Posterior vena cava (tissue), 2 donors: Measurements from ENCODE around the gene CNTNAP2. TPM values are rescaled to one million over a fixed set of nuclear protein-coding genes. Genes with fewer than 3 reads are reported as not detected.

ENCODE experiments used
- DNase-seq: peaks from one replicate; pipeline ENCODE4 v3.0.0-alpha.2; 2020; ENCODE audit warnings: low spot score
- intact Hi-C, 2 donors: fragments of 100-400 bp; cut with DNase I; formaldehyde crosslinking; loops; one replicate each; pipeline versions ENCODE4 v1.14.1 to v1.14.2; 2022 to 2023
- total RNA-seq, 2 donors: library from RNA; stranded (reverse); fragmentation: NEBNext Ultra II Directional; extraction: Animal tissue kit (Norgen Biotek cat#: 25700); gene quantifications; one replicate each; pipeline ENCODE4 v1.2.1, GENCODE V29; 2021
- donor health status: DM: yes; HTN: yes; CAD: no.
- donor health status: DM: yes; HTN: yes; CAD: no.

The CNTNAP2 gene
- total RNA-seq, 2 donors from 2014 or later = not detected

- DNase-seq = no peak
- intact Hi-C loops = no loop called here
Measured at GRCh38 chr7:148116829-148117403, 2000.3 kb downstream of the CNTNAP2 start.

- no peak for DNase-seq
- intact Hi-C loops = no loop called here
Measured at GRCh38 chr7:148118371-148118770, 2001.8 kb downstream of the CNTNAP2 start.

GRCh38 chr7:148121401-148121800, 2004.8 kb downstream of the CNTNAP2 start:
- no peak for DNase-seq
- intact Hi-C loops = no loop called here

GRCh38 chr7:148121847-148122246, 2005.2 kb downstream of the CNTNAP2 start:
- no peak for DNase-seq
- intact Hi-C loops = no loop called here

- intact Hi-C loops = no loop called here
- no peak for DNase-seq
Measured at GRCh38 chr7:148124477-148124876, 2007.9 kb downstream of the CNTNAP2 start.

GRCh38 chr7:148127374-148127773, 2010.8 kb downstream of the CNTNAP2 start:
- intact Hi-C loops = no loop called here
- no peak for DNase-seq

GRCh38 chr7:148129023-148129422, 2012.4 kb downstream of the CNTNAP2 start:
- intact Hi-C loops = no loop called here
- no peak for DNase-seq

GRCh38 chr7:148135116-148135515, 2018.5 kb downstream of the CNTNAP2 start:
- DNase-seq = no peak
- intact Hi-C loops = no loop called here

GRCh38 chr7:148135997-148136396, 2019.4 kb downstream of the CNTNAP2 start:
- DNase-seq = no peak
- intact Hi-C loops = no loop called here

GRCh38 chr7:148142660-148143248, 2026.2 kb downstream of the CNTNAP2 start:
- no peak for DNase-seq

GRCh38 chr7:148144827-148145226, 2028.2 kb downstream of the CNTNAP2 start:
- DNase-seq = no peak
- intact Hi-C loops = no loop called here

More at GRCh38 chr7:148142660-148143248, 2026.2 kb downstream of the CNTNAP2 start:
- intact Hi-C loops = no loop called here

- intact Hi-C loops = no loop called here
- no peak for DNase-seq
Measured at GRCh38 chr7:148146346-148146745, 2029.7 kb downstream of the CNTNAP2 start.

- DNase-seq = no peak
- intact Hi-C loops = no loop called here
Measured at GRCh38 chr7:148147438-148147837, 2030.8 kb downstream of the CNTNAP2 start.

- intact Hi-C loops = no loop called here
- DNase-seq = no peak
Measured at GRCh38 chr7:148148456-148148855, 2031.9 kb downstream of the CNTNAP2 start.

GRCh38 chr7:148149730-148150129, 2033.1 kb downstream of the CNTNAP2 start:
- intact Hi-C loops = no loop called here
- no peak for DNase-seq

GRCh38 chr7:148151778-148152177, 2035.2 kb downstream of the CNTNAP2 start:
- intact Hi-C loops = no loop called here
- no peak for DNase-seq

- intact Hi-C loops = no loop called here
- no peak for DNase-seq
Measured at GRCh38 chr7:148153616-148154284, 2037.1 kb downstream of the CNTNAP2 start.

- intact Hi-C loops = no loop called here
- no peak for DNase-seq
Measured at GRCh38 chr7:148155000-148155399, 2038.4 kb downstream of the CNTNAP2 start.

GRCh38 chr7:148155826-148156225, 2039.2 kb downstream of the CNTNAP2 start:
- DNase-seq = no peak
- intact Hi-C loops = no loop called here

GRCh38 chr7:148156233-148156632, 2039.6 kb downstream of the CNTNAP2 start:
- no peak for DNase-seq
- intact Hi-C loops = no loop called here

GRCh38 chr7:148159331-148159730, 2042.7 kb downstream of the CNTNAP2 start:
- DNase-seq = no peak
- intact Hi-C loops = no loop called here
